Spleen (tissue), 7 donors: Measurements from ENCODE around the gene DAZAP1.

Experiments
- CTCF ChIP-seq, 11 experiments: fragments of 200-600 bp in 7 of 11; fragments of 450-650 bp in 4 of 11; sonication (generic) in 4 of 11; IDR thresholded peaks in 8 of 11; conservative IDR thresholded peaks in 3 of 11; 1 replicate in 7 of 11; 2 replicates in 4 of 11; pipeline versions ENCODE4 v1.4.0 to v1.8.0; 2016 to 2021; ENCODE audit warnings: antibody characterized with exemption in 11 of 11, inconsistent platforms in 4 of 11, mild to moderate bottlenecking in 1 of 11
- POLR2A ChIP-seq, 3 donors: fragments of 450-650 bp; IDR thresholded peaks; one replicate each; pipeline ENCODE4 v1.5.1; 2017; ENCODE audit warnings: antibody characterized with exemption in 3 of 3, mild to moderate bottlenecking in 1 of 3
- POLR2AphosphoS5 ChIP-seq, 3 donors: sonication (generic); formaldehyde crosslinking; IDR thresholded peaks; one replicate each; pipeline ENCODE4 v1.5.1; 2017; ENCODE audit warnings: antibody characterized with exemption in 3 of 3
- donor health status: DM: no; HTN: no; CAD: no; lungs with moderate emphysema.
- donor health status: DM: no; HTN: no; CAD: no.
- donor health status: DM: no; HTN: no; CAD: no.

- TF ChIP-seq CTCF (IDR thresholded peaks at IDR 0.05 in 8 of 11, conservative IDR thresholded peaks at IDR 0.05 in 3 of 11) (no peak), POLR2A (IDR thresholded peaks at IDR 0.05) (no peak), POLR2AphosphoS5 (IDR thresholded peaks at IDR 0.05) (no peak)
Observed at GRCh38 chr19:1389033-1389940, 18.1 kb upstream of the DAZAP1 start.
